Loucy (cell line): ENCODE data around the gene MYG1.

Source experiments
- H2AFZ ChIP-seq: fragments of 200-600 bp; sonication (generic); 2 replicates; pipeline ENCODE4 v1.6.0; 2016; ENCODE audit warnings: antibody characterized with exemption, mild to moderate bottlenecking, low read length, moderate library complexity
- H3F3A ChIP-seq: fragments of 200-600 bp; 2 replicates; pipeline ENCODE4 v1.6.0; 2016; ENCODE audit warnings: antibody characterized with exemption, low read depth, mild to moderate bottlenecking
- H3K27me3 ChIP-seq: fragments of 200-600 bp; sonication (generic); 2 replicates; pipeline ENCODE4 v1.6.1; 2014; ENCODE audit warnings: low read length, mild to moderate bottlenecking; ENCODE audit not compliant: insufficient read depth, poor library complexity, severe bottlenecking
- H3K36me3 ChIP-seq: fragments of 200-600 bp; sonication (generic); 2 replicates; pipeline ENCODE4 v1.6.1; 2016; ENCODE audit warnings: low read length; ENCODE audit not compliant: insufficient read depth
- H3K4me1 ChIP-seq: fragments of 200-600 bp; sonication (generic); 2 replicates; pipeline ENCODE4 v1.5.1; 2014; ENCODE audit warnings: low read length, mild to moderate bottlenecking; ENCODE audit not compliant: insufficient read depth, poor library complexity, severe bottlenecking
- H3K4me2 ChIP-seq: fragments of 200-600 bp; sonication (generic); 2 replicates; pipeline ENCODE4 v1.6.0; 2014; ENCODE audit warnings: antibody characterized with exemption, low read length, low read depth, mild to moderate bottlenecking; ENCODE audit not compliant: poor library complexity, severe bottlenecking
- H3K4me3 ChIP-seq: fragments of 200-600 bp; sonication (generic); 2 replicates; pipeline ENCODE4 v1.5.1; 2014; ENCODE audit warnings: low read length, mild to moderate bottlenecking, mixed read lengths; ENCODE audit not compliant: poor library complexity, severe bottlenecking
- H3K79me2 ChIP-seq: fragments of 200-600 bp; sonication (generic); 2 replicates; pipeline ENCODE4 v1.6.1; 2014; ENCODE audit warnings: low read length; ENCODE audit not compliant: insufficient read depth
- H3K9ac ChIP-seq: fragments of 200-600 bp; sonication (generic); 2 replicates; pipeline ENCODE4 v1.6.0; 2014; ENCODE audit warnings: mild to moderate bottlenecking, low read depth, low read length, moderate library complexity; ENCODE audit not compliant: poor library complexity, severe bottlenecking
- H3K9me2 ChIP-seq: fragments of 200-600 bp; sonication (generic); replicated peaks from 2 replicates; pipeline ENCODE4 v1.6.1; 2016; ENCODE audit warnings: low read depth, low read length, mixed read lengths
- H3K9me3 ChIP-seq: fragments of 200-600 bp; sonication (generic); 2 replicates; pipeline ENCODE4 v1.6.1; 2014; ENCODE audit warnings: mild to moderate bottlenecking, antibody characterized with exemption, low read length, low read depth; ENCODE audit not compliant: insufficient read depth
- H4K20me1 ChIP-seq: fragments of 200-600 bp; sonication (generic); 2 replicates; pipeline ENCODE4 v1.6.0; 2014; ENCODE audit warnings: antibody characterized with exemption, low read length, mild to moderate bottlenecking; ENCODE audit not compliant: insufficient read depth, poor library complexity, severe bottlenecking
- EZH2phosphoT487 ChIP-seq: fragments of 200-600 bp; IDR thresholded peaks from 2 replicates; pipeline ENCODE4 v1.6.1; 2018; ENCODE audit warnings: antibody characterized with exemption, mild to moderate bottlenecking, moderate library complexity, borderline replicate concordance
- TF ChIP-seq, protein P1 (sequence below): fragments of 200-600 bp; sonication (generic); conservative IDR thresholded peaks from 2 replicates; pipeline ENCODE4 v1.5.1; 2014; ENCODE audit warnings: mild to moderate bottlenecking, antibody characterized with exemption, low read length

The MYG1 gene

DNA sequence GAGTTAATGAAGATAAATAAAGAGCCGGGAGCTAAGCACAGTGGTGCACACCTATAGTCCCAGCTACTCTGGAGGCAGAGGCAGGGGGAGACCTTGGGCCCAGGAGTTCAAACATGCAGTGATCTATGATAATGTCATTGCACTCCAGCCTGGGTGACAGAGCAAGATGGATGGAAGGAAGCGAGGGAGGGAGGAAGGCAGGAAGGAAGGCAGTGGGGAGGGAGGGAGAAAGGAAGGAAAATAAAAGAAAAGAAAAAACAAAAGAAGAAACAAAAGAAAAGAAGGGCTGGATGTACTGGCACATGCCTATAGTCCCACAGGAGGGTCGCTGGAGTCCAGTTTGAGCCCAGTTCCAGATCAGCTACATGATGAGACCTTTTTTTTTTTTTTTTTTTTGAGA lies 55.6 kb downstream of the MYG1 start:
- no peaks in the 10 kb centered on the region for H3K79me2 ChIP-seq
- no peaks in the 10 kb centered on the region for H3K27me3 ChIP-seq
- H4K20me1 ChIP-seq: no peaks in the 10 kb centered on the region
- no peaks in the 10 kb centered on the region for H3F3A ChIP-seq
- H3K9ac ChIP-seq: no peak overlapping the region
- no peak overlapping the region for H3K4me2 ChIP-seq
- H3K4me1 ChIP-seq: no peaks in the 10 kb centered on the region
- TF ChIP-seq, protein P1, sequence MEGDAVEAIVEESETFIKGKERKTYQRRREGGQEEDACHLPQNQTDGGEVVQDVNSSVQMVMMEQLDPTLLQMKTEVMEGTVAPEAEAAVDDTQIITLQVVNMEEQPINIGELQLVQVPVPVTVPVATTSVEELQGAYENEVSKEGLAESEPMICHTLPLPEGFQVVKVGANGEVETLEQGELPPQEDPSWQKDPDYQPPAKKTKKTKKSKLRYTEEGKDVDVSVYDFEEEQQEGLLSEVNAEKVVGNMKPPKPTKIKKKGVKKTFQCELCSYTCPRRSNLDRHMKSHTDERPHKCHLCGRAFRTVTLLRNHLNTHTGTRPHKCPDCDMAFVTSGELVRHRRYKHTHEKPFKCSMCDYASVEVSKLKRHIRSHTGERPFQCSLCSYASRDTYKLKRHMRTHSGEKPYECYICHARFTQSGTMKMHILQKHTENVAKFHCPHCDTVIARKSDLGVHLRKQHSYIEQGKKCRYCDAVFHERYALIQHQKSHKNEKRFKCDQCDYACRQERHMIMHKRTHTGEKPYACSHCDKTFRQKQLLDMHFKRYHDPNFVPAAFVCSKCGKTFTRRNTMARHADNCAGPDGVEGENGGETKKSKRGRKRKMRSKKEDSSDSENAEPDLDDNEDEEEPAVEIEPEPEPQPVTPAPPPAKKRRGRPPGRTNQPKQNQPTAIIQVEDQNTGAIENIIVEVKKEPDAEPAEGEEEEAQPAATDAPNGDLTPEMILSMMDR: no peak
- no peak for TF ChIP-seq EZH2phosphoT487
- H3K9me2 ChIP-seq: no peaks in the 10 kb centered on the region
- no peaks in the 10 kb centered on the region for H3K9me3 ChIP-seq
- H3K4me3 ChIP-seq: no peak overlapping the region
- no peaks in the 10 kb centered on the region for H3K36me3 ChIP-seq
- H2AFZ ChIP-seq: 0 out of 2 replicates have a peak overlapping the region, but pooled peaks have one; percentile 60
